ENCODE results near the gene FAM135A. TPM values are rescaled to one million over a fixed set of nuclear protein-coding genes. Genes with fewer than 3 reads are reported as not detected.
"Not testable (repeated sequence)": the region's sequence is repeated elsewhere in the genome, so short reads cannot be mapped to it uniquely, and the experiment has no call there.

Gene FAM135A
- total RNA-seq, 1 experiment from 2014 or later: 20.4 TPM

DNA sequence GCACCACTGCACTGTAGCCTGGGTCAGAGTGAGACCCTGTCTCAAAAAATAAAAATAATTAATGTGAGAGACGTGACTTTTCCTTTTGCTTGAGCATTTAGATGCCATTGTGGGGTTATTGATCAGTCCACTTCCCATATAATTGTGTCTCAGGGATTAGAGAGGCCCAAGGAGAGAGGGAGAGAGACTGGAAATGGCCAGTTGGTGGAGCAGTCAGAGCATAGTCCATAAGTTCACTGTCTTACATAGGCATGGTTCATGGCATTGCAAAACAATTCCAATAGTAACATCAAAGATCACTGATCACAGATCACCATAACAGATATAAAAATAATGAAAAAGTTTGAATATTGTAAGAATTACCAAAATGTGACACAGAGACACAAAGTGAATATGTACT is 138.3 kb downstream of the FAM135A start:
- Mint-ChIP-seq H3K4me3 (ENCODE audit: unreplicated experiment) (no peak overlapping the region), H3K27ac (ENCODE audit: low read depth, unreplicated experiment) (no peak overlapping the region), H3K9me3 (ENCODE audit: unreplicated experiment) (no peaks in the 10 kb centered on the region), H3K4me1 (ENCODE audit: insufficient read depth, unreplicated experiment) (no peaks in the 10 kb centered on the region), H3K27me3 (ENCODE audit: insufficient read depth, unreplicated experiment) (no peaks in the 10 kb centered on the region), H3K36me3 (ENCODE audit: insufficient read depth, unreplicated experiment) (peaks cover 6% of the 10 kb centered on the region)
- intact Hi-C loops (cut with micrococcal nuclease): no loop called here
- TF ChIP-seq, protein P1, sequence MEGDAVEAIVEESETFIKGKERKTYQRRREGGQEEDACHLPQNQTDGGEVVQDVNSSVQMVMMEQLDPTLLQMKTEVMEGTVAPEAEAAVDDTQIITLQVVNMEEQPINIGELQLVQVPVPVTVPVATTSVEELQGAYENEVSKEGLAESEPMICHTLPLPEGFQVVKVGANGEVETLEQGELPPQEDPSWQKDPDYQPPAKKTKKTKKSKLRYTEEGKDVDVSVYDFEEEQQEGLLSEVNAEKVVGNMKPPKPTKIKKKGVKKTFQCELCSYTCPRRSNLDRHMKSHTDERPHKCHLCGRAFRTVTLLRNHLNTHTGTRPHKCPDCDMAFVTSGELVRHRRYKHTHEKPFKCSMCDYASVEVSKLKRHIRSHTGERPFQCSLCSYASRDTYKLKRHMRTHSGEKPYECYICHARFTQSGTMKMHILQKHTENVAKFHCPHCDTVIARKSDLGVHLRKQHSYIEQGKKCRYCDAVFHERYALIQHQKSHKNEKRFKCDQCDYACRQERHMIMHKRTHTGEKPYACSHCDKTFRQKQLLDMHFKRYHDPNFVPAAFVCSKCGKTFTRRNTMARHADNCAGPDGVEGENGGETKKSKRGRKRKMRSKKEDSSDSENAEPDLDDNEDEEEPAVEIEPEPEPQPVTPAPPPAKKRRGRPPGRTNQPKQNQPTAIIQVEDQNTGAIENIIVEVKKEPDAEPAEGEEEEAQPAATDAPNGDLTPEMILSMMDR (IDR thresholded peaks at IDR 0.05; ENCODE audit: unreplicated experiment): no peak
- ChIA-PET POLR2A (interaction anchor here (0.6 kb wide), 1 partner anchor 35 kb away, joined by 3 read pairs; no protein-coding TSS in a partner anchor), CTCF (interaction anchor here (0.6 kb wide), 1 partner anchor 20 kb away, joined by 3 read pairs; no protein-coding TSS in a partner anchor)
- no peak for DNase-seq (ENCODE audit: unreplicated experiment)
- no TSS peak for BruUV-seq (replicated peaks)

DNA sequence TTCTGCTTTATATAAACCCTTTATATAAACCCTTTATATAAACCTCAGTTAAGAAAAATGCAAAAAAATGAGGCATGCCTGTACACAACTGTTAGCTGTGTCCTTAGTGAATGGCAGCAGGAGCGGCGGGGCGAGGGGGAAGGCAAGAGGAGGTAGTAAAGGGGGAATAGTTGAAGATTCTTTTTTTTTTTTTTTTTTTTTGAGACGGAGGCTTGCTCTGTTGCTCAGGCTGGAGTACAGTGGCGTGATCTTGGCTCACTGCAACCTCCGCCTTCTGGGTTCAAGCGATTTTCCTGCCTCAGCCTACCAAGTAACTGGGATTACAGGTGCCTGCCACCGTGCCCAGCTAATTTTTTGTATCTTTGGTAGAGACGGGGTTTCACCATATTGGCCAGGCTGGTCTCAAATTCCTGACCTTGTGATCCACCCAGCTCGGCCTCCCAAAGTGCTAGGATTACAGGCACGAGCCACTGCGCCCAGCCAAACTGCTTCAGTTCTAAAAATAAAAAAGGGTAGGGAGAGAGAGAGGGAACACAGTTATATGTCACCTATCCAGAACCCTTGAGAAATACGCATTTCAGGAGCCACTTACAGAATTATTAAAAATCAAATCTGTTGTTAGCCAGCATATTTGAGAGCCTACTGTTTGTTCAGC is 139.1 kb downstream of the FAM135A start:
- BruUV-seq (replicated peaks); H3K4me1 Mint-ChIP-seq (ENCODE audit: insufficient read depth, unreplicated experiment); H3K27ac Mint-ChIP-seq (ENCODE audit: low read depth, unreplicated experiment); DNase-seq (ENCODE audit: unreplicated experiment); H3K4me3 Mint-ChIP-seq (ENCODE audit: unreplicated experiment); intact Hi-C loops (cut with micrococcal nuclease); POLR2A ChIA-PET; H3K9me3 Mint-ChIP-seq (ENCODE audit: unreplicated experiment); H3K27me3 Mint-ChIP-seq (ENCODE audit: insufficient read depth, unreplicated experiment); H3K36me3 Mint-ChIP-seq (ENCODE audit: insufficient read depth, unreplicated experiment): not testable (repeated sequence)
- CTCF ChIA-PET: interaction anchor here (0.6 kb wide), 1 partner anchor 21 kb away, joined by 3 read pairs; no protein-coding TSS in a partner anchor

DNA sequence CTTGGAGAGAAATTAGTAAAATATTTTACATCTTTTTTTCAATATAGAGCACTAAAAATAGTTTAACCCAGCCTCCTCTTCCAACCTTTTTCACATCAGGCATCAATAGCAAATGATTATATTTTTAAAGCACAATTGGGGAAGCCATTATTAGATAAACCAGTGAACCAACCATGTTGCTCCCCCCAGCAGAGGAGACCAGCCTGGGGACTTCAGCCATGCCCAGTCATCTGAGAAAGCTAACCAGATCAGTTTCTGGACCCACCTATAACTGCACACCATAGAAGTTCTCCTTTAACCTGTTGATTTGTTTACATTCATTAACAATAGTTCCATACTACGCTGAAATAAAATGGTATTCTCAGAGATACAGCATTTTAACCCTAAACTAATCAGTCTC is 139.7 kb downstream of the FAM135A start:
- H3K27me3 Mint-ChIP-seq (ENCODE audit: insufficient read depth, unreplicated experiment): no peaks in the 10 kb centered on the region
- ChIA-PET CTCF (interaction anchor here (1.2 kb wide), 1 partner anchor 343 kb away, joined by 3 read pairs; no protein-coding TSS in a partner anchor), POLR2A (interaction anchor here (1.1 kb wide), 1 partner anchor 10 kb away, joined by 3 read pairs; no protein-coding TSS in a partner anchor)
- no peaks in the 10 kb centered on the region for H3K9me3 Mint-ChIP-seq (ENCODE audit: unreplicated experiment)
- H3K27ac Mint-ChIP-seq (ENCODE audit: low read depth, unreplicated experiment): no peak overlapping the region
- H3K36me3 Mint-ChIP-seq (ENCODE audit: insufficient read depth, unreplicated experiment): peaks cover 6% of the 10 kb centered on the region
- no TSS peak for BruUV-seq (replicated peaks)
- H3K4me3 Mint-ChIP-seq (ENCODE audit: unreplicated experiment): no peak overlapping the region
- TF ChIP-seq, protein P1 (IDR thresholded peaks at IDR 0.05; ENCODE audit: unreplicated experiment): no peak
- no peaks in the 10 kb centered on the region for H3K4me1 Mint-ChIP-seq (ENCODE audit: insufficient read depth, unreplicated experiment)
- no peak for DNase-seq (ENCODE audit: unreplicated experiment)
- intact Hi-C loops (cut with micrococcal nuclease): no loop called here

DNA sequence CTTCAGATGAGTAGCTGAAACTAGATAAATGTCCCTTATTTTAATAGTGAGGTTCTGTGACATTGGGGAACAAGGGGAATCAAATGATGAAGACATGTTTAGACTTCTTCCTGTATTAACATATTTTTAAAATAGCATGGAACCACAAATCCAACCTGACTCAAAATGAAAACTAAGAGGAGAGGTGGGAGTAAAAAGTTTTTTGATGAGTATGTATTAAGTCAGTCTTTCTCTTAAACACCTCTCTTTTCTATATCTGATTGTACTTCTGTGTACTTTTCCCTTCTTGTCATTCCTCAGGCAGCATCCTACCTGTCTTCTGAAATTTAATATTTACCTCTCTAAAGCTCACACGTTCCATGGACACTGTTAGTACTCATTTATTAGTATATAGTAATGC is 144.7 kb downstream of the FAM135A start:
- peaks cover 10% of the 10 kb centered on the region for H3K36me3 Mint-ChIP-seq (ENCODE audit: insufficient read depth, unreplicated experiment)
- TF ChIP-seq, protein P1 (IDR thresholded peaks at IDR 0.05; ENCODE audit: unreplicated experiment): no peak
- no peaks in the 10 kb centered on the region for H3K27me3 Mint-ChIP-seq (ENCODE audit: insufficient read depth, unreplicated experiment)
- no peaks in the 10 kb centered on the region for H3K4me1 Mint-ChIP-seq (ENCODE audit: insufficient read depth, unreplicated experiment)
- intact Hi-C loops (cut with micrococcal nuclease): no loop called here
- no peak for DNase-seq (ENCODE audit: unreplicated experiment)
- no peaks in the 10 kb centered on the region for H3K9me3 Mint-ChIP-seq (ENCODE audit: unreplicated experiment)
- H3K27ac Mint-ChIP-seq (ENCODE audit: low read depth, unreplicated experiment): no peak overlapping the region
- ChIA-PET CTCF (interaction anchor here (0.9 to 2.7 kb wide), 3 partner anchors 8 to 327 kb away, joined by 3 to 8 read pairs (median 8); partner anchors contain the start of gene SDHAF4), POLR2A (no interaction called here)
- BruUV-seq (replicated peaks): no TSS peak
- H3K4me3 Mint-ChIP-seq (ENCODE audit: unreplicated experiment): no peak overlapping the region

DNA sequence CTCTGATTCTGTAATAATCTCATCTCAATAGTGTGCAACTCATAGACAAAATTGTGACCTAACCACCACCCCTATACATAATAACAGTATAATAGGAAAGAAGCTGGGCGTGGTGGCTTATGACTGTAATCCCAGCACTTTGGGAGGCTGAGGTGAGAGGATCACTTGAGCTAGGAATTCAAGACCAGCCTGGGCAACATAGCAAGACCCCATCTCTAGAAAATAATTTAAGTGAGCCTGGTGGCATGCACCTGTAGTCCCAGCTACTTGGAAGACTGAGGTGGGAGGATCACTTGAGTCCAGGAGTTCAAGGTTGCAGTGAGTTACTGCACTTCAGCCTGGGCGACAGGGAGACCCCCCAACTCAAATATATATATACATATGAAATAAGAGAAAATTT is 149.1 kb downstream of the FAM135A start:
- H3K27me3 Mint-ChIP-seq (ENCODE audit: insufficient read depth, unreplicated experiment); H3K9me3 Mint-ChIP-seq (ENCODE audit: unreplicated experiment); POLR2A ChIA-PET; H3K27ac Mint-ChIP-seq (ENCODE audit: low read depth, unreplicated experiment); H3K36me3 Mint-ChIP-seq (ENCODE audit: insufficient read depth, unreplicated experiment); BruUV-seq (replicated peaks); intact Hi-C loops (cut with micrococcal nuclease); DNase-seq (ENCODE audit: unreplicated experiment); H3K4me1 Mint-ChIP-seq (ENCODE audit: insufficient read depth, unreplicated experiment); H3K4me3 Mint-ChIP-seq (ENCODE audit: unreplicated experiment): not testable (repeated sequence)
- CTCF ChIA-PET: interaction anchor here (0.5 kb wide), 1 partner anchor 730 kb away, joined by 3 read pairs; no protein-coding TSS in a partner anchor

Measured in MCF 10A (cell line).